ENCODE results near the gene FAM151B. TPM values are rescaled to one million over a fixed set of nuclear protein-coding genes. Genes with fewer than 3 reads are reported as not detected.

FAM151B gene, protein sequence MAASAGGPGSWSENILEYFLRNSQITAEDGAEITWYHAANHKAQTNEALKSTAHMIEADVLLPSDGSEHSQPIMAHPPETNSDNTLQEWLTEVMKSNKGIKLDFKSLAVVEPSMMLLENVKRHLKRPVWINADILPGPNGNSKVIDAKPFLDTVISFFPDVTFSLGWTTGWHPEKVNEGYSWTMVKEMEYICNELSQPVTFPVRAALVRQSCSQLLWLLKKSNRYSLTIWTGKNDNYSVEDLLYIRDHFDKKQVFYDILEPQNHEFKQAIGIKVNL
- 0.72 and 0.79 TPM in 2 replicates for total RNA-seq (2021)
- long read RNA-seq, partial matches to known transcripts = 0 of 2 reads
- long read RNA-seq, other reads (novel, unspliced or antisense) = 2 of 2 reads

DNA sequence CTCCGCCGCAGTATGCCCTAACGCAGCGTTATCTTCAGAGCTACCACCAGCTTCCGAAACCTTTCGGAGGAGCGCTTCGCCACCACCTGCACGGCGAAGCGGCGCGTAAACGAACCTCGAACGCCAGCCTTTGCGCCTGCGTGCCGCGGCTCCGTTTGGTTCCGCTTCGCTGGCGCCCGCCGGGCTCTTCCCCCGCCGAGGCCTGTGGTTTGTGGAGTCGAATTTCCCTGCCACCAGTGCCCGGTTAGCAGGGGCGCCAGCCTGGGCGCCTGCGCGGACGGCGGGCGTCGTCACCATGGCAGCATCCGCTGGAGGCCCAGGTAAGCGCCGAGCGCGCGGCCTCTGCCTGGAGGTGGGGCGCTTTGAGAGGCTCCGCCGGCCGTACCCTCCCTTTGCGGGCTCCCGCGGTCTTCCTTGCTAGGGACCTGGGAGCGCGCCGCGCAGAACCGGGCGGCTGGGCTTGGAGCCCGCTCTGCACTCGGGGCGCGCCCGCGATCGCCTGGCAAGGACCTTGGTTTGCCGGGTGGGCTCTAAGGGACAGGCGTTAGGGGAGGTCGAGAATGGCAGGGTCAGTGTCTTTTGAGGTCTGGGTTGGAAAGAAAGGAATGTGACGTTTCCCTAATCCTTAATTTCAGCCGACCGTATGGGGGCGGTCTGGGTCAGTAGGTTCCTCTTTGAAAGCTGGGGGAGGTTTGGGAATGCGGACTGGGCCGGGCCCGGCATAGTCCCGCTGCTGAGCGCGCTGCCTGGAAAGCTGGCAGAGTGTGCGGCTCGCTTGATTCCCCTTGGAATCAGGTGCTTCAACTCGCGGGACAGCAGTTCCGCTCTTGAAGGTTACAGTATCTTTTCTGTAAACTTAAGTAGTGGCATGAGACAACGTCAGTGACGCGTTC lies at the start of gene FAM151B:
TSS of gene FAM151B (plus strand) at position 272 of the 893 bp plus-strand sequence. CDS start at position 296, 24 bp downstream.
- no peak within 1 kb of the TSS for H4K8ac ChIP-seq (replicated peaks; ENCODE audit: insufficient read length, low read depth, low read length)
- H3K23ac ChIP-seq (ENCODE audit: insufficient read length, low read depth, low read length) = no peak within 1 kb of the TSS
- H3K4me3 Mint-ChIP-seq = peak within 1 kb of the TSS; percentile 80 to 90
- H3K4me1 Mint-ChIP-seq = peaks cover 30 to 31% of the 10 kb centered on the region in 2 experiments
- no peak within 1 kb of the TSS for H3K56ac ChIP-seq (ENCODE audit: insufficient read length, low read depth, low read length)
- H3K18ac ChIP-seq (ENCODE audit: insufficient read length, low read depth, low read length) = no peak within 1 kb of the TSS
- no CpG with 5 or more reads among the region's 85 CpGs for WGBS (ENCODE audit: extremely low coverage, insufficient read length, low lambda C conversion rate)
- H3K9me3 ChIP-seq (ENCODE audit: control insufficient read depth, low read depth, low read length) = no peaks in the 10 kb centered on the region
- H2BK12ac ChIP-seq (ENCODE audit: insufficient read length, low read depth, low read length) = no peak within 1 kb of the TSS
- peak; percentile 98 for DNase-seq
- H2BK15ac ChIP-seq (ENCODE audit: low read depth, low read length) = no peak within 1 kb of the TSS
- H4K91ac ChIP-seq (ENCODE audit: insufficient read length, low read depth, low read length) = no peak within 1 kb of the TSS
- peak within 1 kb of the TSS; percentile 8 for H3T11ph ChIP-seq (ENCODE audit: low read length)
- no peak within 1 kb of the TSS for H3K27ac ChIP-seq (ENCODE audit: insufficient read length, low read depth, low read length)
- H3K23me2 ChIP-seq (ENCODE audit: insufficient read length, low read depth, low read length, poor library complexity, severe bottlenecking) = no peaks in the 10 kb centered on the region
- no peak within 1 kb of the TSS for H2AFZ ChIP-seq (ENCODE audit: low read length)
- no peak within 1 kb of the TSS for H2BK5ac ChIP-seq (ENCODE audit: insufficient read length, low read length)
- H4K20me1 ChIP-seq (ENCODE audit: control insufficient read depth, insufficient read depth, insufficient read length) = no peaks in the 10 kb centered on the region
- TF ChIP-seq, protein P1, sequence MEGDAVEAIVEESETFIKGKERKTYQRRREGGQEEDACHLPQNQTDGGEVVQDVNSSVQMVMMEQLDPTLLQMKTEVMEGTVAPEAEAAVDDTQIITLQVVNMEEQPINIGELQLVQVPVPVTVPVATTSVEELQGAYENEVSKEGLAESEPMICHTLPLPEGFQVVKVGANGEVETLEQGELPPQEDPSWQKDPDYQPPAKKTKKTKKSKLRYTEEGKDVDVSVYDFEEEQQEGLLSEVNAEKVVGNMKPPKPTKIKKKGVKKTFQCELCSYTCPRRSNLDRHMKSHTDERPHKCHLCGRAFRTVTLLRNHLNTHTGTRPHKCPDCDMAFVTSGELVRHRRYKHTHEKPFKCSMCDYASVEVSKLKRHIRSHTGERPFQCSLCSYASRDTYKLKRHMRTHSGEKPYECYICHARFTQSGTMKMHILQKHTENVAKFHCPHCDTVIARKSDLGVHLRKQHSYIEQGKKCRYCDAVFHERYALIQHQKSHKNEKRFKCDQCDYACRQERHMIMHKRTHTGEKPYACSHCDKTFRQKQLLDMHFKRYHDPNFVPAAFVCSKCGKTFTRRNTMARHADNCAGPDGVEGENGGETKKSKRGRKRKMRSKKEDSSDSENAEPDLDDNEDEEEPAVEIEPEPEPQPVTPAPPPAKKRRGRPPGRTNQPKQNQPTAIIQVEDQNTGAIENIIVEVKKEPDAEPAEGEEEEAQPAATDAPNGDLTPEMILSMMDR (conservative IDR thresholded peaks at IDR 0.05) = peak; percentile 51; the same call in 2 of the 3 replicates
- peak within 1 kb of the TSS; percentile 11 for H3K9ac ChIP-seq (ENCODE audit: extremely low read depth, insufficient read length, low read length)
- no peak within 1 kb of the TSS for H3K4ac ChIP-seq (ENCODE audit: low read depth, low read length)
- peak within 1 kb of the TSS; percentile 95 to 97 (median 96) for H3K27ac Mint-ChIP-seq
- H4K5ac ChIP-seq (ENCODE audit: insufficient read length, low read depth, low read length) = no peak within 1 kb of the TSS
- no peaks in the 10 kb centered on the region for H3K27me3 ChIP-seq (ENCODE audit: insufficient read depth, low read length)
- no peak within 1 kb of the TSS for H2BK20ac ChIP-seq (ENCODE audit: low read depth, low read length, poor library complexity, severe bottlenecking)
- H3K4me1 ChIP-seq (ENCODE audit: insufficient read depth, low read length) = no peaks in the 10 kb centered on the region
- no peaks in the 10 kb centered on the region; the same call in 1 of the 2 replicates for H3K27me3 Mint-ChIP-seq (ENCODE audit: low read depth)
- H2AK5ac ChIP-seq (ENCODE audit: insufficient read length, low read length) = no peak within 1 kb of the TSS
- H3K36me3 Mint-ChIP-seq (ENCODE audit: insufficient read depth in 1 of 3, low read depth in 3 of 3) = peaks cover 10 to 29% (median 20%) of the 10 kb centered on the region in 3 experiments; a peak in 6 of 7 replicates
- H3K4me2 ChIP-seq (ENCODE audit: insufficient read depth, insufficient read length, low read length) = peak within 1 kb of the TSS; percentile 64
- H2BK120ac ChIP-seq (ENCODE audit: low read depth, low read length, poor library complexity, severe bottlenecking) = no peak within 1 kb of the TSS
- no peaks in the 10 kb centered on the region for H3K79me1 ChIP-seq (ENCODE audit: insufficient read depth, low read depth, low read length, poor library complexity, severe bottlenecking)
- no peaks in the 10 kb centered on the region for H3K79me2 ChIP-seq (ENCODE audit: insufficient read depth, low read length)
- 0 out of 2 replicates have a peak within 1 kb of the TSS, but pooled peaks have one; percentile 14 for H3K14ac ChIP-seq (ENCODE audit: insufficient read depth, low read length)
- peaks cover 9 to 14% of the 10 kb centered on the region in 2 experiments for H3K9me3 Mint-ChIP-seq
